Renal cortex interstitium (tissue), 11 donors: ENCODE measurements around the gene AKT1. TPM values are rescaled to one million over a fixed set of nuclear protein-coding genes. Genes with fewer than 3 reads are reported as not detected.

ENCODE experiments used
- DNase-seq, 11 donors: peaks; one replicate each; pipeline ENCODE4 v3.0.0-alpha.2; 2013; ENCODE audit warnings: low read depth in 9 of 11, low spot score in 4 of 11; ENCODE audit errors: extremely low read depth in 1 of 11
- polyA plus RNA-seq, 3 donors: library from polyadenylated mRNA; unstranded; fragments of 120-200 nt; gene quantifications; one replicate each; pipeline ENCODE4 v1.2.1, GENCODE V29; 2013; ENCODE audit not compliant: insufficient read length in 3 of 3

The AKT1 gene
- polyA plus RNA-seq, 3 donors = 100 to 145 (median 127) TPM

- no peak for DNase-seq
Measured at GRCh38 chr14:104780513-104781030, 15.0 kb downstream of the AKT1 start.

DNA sequence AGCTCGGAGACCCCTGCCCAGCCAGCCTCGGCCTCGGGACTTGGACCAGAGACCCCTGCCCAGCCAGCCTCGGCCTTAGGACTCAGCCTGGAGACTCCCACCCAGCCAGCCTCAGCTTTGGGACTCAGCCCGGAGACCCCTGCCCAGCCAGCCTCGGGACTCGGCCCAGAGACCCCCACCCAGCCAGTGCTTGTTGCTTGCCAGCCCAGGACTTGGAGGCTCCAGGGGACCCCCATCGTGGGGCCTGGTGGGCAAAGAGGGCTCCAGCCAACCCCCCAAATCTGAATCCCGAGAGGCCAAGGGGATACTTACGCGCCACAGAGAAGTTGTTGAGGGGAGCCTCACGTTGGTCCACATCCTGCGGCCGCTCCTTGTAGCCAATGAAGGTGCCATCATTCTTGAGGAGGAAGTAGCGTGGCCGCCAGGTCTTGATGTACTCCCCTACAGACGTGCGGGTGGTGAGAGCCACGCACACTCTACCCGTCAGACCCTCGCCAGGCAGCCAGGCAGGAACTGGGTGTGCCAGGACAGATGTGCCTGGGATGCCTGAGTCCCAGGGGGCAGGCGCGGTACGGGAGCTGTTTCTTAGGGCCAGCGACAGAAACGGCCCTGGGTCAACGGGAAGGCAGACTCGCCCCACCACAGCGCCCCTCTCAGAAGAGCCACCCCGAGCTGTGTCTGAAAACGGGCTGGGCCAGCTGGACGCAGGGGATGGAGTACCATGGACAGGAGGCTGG lies 15.6 kb downstream of the AKT1 start:
- no peak for DNase-seq

- DNase-seq = no peak
Measured at GRCh38 chr14:104778694-104779331, 16.7 kb downstream of the AKT1 start.

DNA sequence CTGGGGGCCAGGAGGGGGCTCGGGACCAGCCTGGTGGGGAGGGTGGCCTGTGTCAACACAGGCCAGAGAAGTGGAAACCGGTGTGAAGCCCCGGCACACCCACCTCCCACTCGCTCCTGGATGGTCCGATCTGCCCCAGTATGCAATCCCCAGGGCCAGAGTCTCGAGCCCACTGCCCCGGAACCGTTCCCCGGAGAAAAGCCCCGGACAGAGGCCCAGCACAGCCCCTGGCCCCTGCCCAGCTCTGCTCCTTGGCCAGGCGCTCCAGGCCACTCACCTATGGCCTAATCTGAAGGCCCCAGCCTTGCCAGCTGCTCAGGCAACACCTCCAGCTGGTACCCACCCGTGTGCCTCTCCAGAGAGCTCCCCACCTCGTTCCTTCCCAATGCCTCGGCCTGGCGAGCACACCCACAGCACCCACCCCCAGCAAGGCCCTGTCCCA lies 17.7 kb downstream of the AKT1 start:
- DNase-seq = no peak

GRCh38 chr14:104776961-104777807 lies 18.4 kb downstream of the AKT1 start:
- DNase-seq = no peak

GRCh38 chr14:104776481-104776880 lies 19.1 kb downstream of the AKT1 start:
- no peak for DNase-seq

GRCh38 chr14:104775073-104775489 lies 20.5 kb downstream of the AKT1 start:
- DNase-seq = no peak

DNA sequence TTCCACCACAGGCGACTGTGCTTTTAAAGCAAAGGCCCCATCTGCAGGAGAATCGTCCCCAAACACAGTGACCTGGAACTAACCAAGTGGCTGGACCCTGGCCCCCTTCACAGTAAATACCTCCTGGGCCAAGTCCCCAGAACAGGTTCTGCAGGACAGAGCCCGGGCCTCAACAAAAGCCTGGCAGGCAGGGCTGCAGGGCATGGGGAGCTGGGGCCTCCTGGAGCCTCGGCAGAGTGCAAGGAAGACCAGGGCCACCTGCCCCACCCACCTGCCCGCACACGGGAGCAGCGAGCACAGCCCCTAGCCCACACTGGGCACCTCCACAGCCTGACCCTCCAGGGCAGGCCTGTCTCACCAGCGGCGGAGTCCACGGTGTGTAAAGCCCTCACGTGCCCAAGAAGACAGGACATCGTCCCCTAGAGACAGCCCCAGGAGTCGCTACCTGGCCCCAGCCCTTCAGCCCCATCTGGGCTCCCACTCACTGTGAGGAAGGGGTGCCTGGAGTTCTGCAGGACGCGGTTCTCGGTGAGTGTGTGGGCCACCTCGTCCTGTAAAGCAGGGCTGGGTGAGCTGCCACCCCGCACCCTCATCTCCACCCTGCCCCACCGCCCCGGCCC lies 21.0 kb downstream of the AKT1 start:
- no peak for DNase-seq

DNA sequence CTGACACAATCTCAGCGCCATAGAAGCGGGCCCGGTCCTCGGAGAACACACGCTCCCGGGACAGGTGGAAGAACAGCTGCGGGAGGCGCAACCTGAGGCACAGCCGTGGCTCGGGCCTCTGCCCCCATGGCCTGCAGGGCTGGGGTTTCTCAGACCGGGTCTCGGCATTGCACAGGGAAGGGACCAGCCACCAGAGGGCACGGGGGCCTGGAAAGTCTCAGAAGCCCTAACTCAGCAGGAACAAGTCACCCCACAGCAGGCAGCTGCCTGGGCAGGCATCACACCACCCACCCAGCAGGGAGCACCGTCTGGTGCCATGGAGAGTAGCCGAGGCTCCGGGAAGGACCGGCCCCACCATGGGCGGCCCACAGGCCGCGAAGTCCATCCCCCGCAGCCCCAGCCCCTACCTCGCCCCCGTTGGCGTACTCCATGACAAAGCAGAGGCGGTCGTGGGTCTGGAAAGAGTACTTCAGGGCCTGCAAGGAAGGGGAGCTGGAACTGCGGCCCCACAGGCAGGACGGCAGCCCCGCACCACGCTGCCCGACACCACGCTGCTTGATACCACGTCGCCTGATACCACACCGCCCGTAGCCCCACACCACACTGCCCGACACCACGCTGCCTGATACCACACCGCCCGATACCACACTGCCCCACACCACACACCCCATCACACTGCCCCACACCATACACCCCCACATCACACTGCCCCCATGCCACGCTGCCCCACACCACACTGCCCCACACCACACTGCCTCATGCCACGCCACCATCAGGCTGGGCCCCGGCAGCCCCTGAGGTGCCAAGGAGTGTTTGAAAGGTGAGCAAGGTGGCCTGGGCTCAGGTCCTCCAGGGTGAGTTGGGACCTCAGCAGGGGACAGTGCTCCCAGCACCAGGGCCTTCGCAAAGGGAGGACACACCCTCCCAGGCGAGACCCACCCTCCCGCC lies 21.8 kb downstream of the AKT1 start:
- no peak for DNase-seq

- DNase-seq = no peak
Measured at GRCh38 chr14:104772707-104773504, 22.6 kb downstream of the AKT1 start.

DNA sequence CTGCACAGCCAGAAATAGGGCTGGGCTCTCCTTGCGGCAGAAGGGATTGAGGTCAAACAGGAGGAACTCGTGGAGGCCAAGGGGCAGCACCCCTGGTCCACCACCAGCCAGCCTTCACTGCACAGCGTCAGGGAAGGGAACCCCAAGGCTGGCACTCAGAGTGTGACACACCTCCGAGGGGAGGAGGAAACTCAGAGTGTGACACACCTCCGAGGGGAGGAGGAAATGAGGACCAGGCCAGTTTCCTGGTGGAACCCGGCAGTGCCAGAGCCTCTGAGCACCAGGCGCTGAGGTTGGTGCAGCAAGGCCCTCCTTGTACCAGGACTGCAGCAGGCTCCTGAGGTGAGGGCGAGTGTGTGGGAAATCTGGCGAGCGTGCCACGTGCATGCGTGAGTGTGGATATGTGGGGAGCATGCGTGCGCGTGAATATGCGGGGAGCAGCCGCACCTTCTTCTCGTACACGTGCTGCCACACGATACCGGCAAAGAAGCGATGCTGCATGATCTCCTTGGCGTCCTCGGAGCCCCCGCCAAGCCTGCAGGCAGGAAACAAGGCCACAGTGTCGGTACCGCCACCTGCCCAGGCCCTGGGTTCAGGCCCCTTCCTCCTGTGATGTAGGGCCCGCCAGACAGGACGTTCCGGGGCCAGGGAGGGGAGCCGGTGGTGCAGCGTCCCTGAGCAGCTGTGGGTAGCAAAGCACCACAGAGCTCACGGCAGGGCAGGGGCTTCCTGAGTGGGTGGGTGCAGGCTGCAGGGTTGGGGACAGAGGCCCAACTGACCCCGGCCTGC lies 23.4 kb downstream of the AKT1 start:
- no peak for DNase-seq

DNA sequence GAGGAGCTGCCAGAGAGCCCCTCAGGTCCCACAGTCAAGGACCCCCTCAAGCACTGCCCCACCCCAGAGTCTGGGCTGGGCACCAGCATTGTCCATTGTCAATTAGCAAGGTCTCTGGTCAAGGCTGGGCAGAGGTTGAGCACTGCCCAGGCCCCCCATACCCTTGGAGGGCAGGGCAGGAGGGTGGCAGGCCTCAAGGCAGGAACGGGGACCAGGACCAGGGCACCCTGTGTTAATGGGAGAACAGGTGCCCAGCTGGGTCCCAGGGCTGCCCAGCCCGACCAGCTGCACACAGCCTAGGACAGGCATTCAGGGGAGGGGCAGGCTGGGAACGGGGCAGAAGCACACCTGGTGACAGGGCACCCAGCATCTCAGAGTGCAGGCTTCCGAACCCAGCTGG lies 24.2 kb downstream of the AKT1 start:
- DNase-seq = no peak

GRCh38 chr14:104770851-104771272 lies 24.7 kb downstream of the AKT1 start:
- DNase-seq = no peak

- no peak for DNase-seq
Measured at GRCh38 chr14:104770072-104770579, 25.4 kb downstream of the AKT1 start.

- no peak for DNase-seq
Measured at GRCh38 chr14:104769324-104770071, 26.1 kb downstream of the AKT1 start.
